SK-N-MC (cell line): Measurements from ENCODE around the gene DOCK9.
A peak's percentile ranks its signal among the peaks of the same experiment; 100 is the strongest.

ENCODE experiments used
- DNase-seq: peaks from one replicate; pipeline ENCODE4 v3.0.0-alpha.2; 2011; ENCODE audit warnings: low read depth, low spot score
- H3K27ac ChIP-seq: fragments of 200-600 bp; sonication (generic); 2 replicates; pipeline ENCODE4 v1.5.1; 2016; ENCODE audit warnings: mixed run types
- H3K36me3 ChIP-seq: fragments of 200-600 bp; sonication (generic); 2 replicates; pipeline ENCODE4 v1.6.1; 2017; ENCODE audit warnings: antibody characterized with exemption, low read length, mixed read lengths; ENCODE audit not compliant: insufficient read depth
- H3K4me3 ChIP-seq: fragments of 200-600 bp; sonication (generic); 2 replicates; pipeline ENCODE4 v1.5.1; 2016
- H3K9ac ChIP-seq: fragments of 200-600 bp; sonication (generic); 2 replicates; pipeline ENCODE4 v1.8.0; 2017; ENCODE audit warnings: mixed run types, mixed read lengths; ENCODE audit not compliant: insufficient read length
- H3K9me3 ChIP-seq: fragments of 200-600 bp; sonication (generic); 2 replicates; pipeline ENCODE4 v1.6.1; 2017; ENCODE audit warnings: low read depth, mild to moderate bottlenecking, antibody characterized with exemption, low read length, moderate library complexity, mixed read lengths
- EZH2 ChIP-seq: fragments of 200-600 bp; sonication (generic); IDR thresholded peaks from one replicate; pipeline ENCODE4 v1.6.1; 2017; ENCODE audit warnings: antibody characterized with exemption
- FOXP2 ChIP-seq: optimal IDR thresholded peaks from 2 replicates; pipeline ENCODE3; 2011; ENCODE audit warnings: mild to moderate bottlenecking, moderate library complexity; ENCODE audit not compliant: insufficient read depth; ENCODE audit errors: extremely low read length, control extremely low read depth
- POLR2AphosphoS5 ChIP-seq: IDR thresholded peaks from 2 replicates; pipeline ENCODE4 v1.6.1; 2012; ENCODE audit warnings: mild to moderate bottlenecking, low read depth, low read length, borderline replicate concordance

Gene DOCK9

GRCh38 chr13:98839856-98840769 is 137.8 kb downstream of the DOCK9 start:
- peak overlapping the region; percentile 18 for H3K9ac ChIP-seq
- no peaks in the 10 kb centered on the region for H3K36me3 ChIP-seq
- no peak for DNase-seq
- no peaks in the 10 kb centered on the region for H3K9me3 ChIP-seq
- TF ChIP-seq FOXP2 (no peak), POLR2AphosphoS5 (no peak), EZH2 (no peak)
- peak overlapping the region; percentile 22; the same call in 1 of the 2 replicates for H3K4me3 ChIP-seq
- peak overlapping the region; percentile 72; the same call in 1 of the 2 replicates for H3K27ac ChIP-seq

DNA sequence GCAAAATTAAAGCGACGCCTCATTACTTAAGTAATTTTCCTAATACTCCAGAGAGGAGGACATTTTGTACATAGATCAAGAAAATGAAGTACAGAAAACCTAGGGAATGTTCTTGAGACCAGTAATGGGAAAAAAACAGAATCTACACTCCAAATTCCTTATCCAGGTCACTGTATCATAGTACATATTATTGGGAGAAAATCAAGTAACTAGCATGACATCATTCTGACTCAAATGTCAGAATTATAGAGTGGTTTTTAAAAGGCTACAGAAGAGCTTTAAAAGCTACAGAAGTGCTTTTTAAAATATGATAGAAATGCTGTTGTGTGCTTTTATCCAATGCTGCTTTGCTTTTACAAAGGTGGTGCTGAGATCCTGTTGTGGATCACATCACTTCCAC is 139.1 kb downstream of the DOCK9 start:
- Histone ChIP-seq H3K4me3 (no peak overlapping the region), H3K9me3 (no peaks in the 10 kb centered on the region), H3K9ac (no peak overlapping the region), H3K27ac (no peak overlapping the region), H3K36me3 (no peaks in the 10 kb centered on the region)
- no peak for TF ChIP-seq EZH2
- no peak for TF ChIP-seq FOXP2
- no peak for TF ChIP-seq POLR2AphosphoS5
- no peak for DNase-seq

GRCh38 chr13:98837896-98838295 is 140.0 kb downstream of the DOCK9 start:
- TF ChIP-seq FOXP2 (no peak), EZH2 (no peak), POLR2AphosphoS5 (no peak)
- no peaks in the 10 kb centered on the region for H3K9me3 ChIP-seq
- no peak overlapping the region for H3K4me3 ChIP-seq
- H3K27ac ChIP-seq = no peak overlapping the region
- H3K9ac ChIP-seq = no peak overlapping the region
- DNase-seq = no peak
- H3K36me3 ChIP-seq = no peaks in the 10 kb centered on the region

GRCh38 chr13:98835156-98835555 is 142.7 kb downstream of the DOCK9 start:
- H3K36me3 ChIP-seq = no peaks in the 10 kb centered on the region
- no peak overlapping the region for H3K9ac ChIP-seq
- no peak for DNase-seq
- TF ChIP-seq POLR2AphosphoS5 (no peak), FOXP2 (no peak), EZH2 (no peak)
- H3K9me3 ChIP-seq = no peaks in the 10 kb centered on the region
- H3K4me3 ChIP-seq = no peak overlapping the region
- H3K27ac ChIP-seq = no peak overlapping the region

DNA sequence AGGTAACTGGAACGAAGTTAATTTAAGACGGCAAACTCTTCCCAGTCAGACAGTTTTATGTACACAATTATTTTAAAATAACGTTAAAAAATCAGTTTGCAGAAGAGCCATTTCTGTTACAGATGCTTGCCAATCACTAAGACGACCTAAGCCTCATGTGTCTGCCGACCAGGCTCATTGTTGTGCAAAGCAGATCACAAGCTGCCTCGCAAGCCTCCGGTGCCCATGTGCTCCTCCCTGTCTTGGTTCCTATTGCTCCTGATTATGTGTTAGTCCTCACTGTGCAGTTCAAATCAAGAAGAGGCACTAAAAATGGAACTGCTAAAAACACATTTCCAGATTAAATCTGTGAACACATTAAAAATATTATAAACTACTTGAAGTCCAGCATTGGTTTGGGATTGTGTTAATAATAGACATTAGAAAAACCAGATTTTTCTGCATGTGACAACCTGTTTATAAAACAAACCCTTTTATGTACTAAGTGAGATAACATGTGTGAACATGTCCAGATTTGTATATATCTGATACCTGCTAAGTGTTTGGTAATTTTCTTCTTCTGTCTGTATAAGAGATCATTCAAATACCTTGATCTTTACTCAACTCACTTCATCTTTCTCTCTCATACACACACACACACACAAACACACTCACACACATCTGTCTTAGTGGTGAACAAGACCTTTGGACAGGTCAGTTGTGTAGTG is 143.5 kb downstream of the DOCK9 start:
- DNase-seq = no peak
- no peak overlapping the region for H3K27ac ChIP-seq

DNA sequence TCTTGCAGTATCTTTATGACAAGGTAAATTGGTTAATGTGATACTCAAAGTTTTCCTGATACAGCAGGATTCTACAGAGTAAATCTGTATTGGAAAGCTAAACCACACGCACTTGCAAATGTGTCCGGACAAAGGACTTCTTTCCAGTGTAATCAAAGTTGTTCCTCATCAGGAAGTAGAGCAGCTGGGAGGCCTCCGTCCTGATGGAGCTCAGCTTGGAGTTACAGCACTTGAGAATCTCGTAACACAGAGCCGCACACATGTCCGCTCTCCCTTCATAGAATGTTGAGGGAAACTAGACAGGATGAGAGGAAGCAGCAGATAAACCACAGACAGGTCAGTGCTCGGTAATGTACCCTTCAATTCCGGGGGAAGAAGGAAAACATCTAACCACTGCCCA is 146.6 kb downstream of the DOCK9 start:
- no peak for DNase-seq
- TF ChIP-seq POLR2AphosphoS5 (no peak), EZH2 (no peak), FOXP2 (no peak)
- Histone ChIP-seq H3K36me3 (no peaks in the 10 kb centered on the region), H3K9ac (no peak overlapping the region), H3K4me3 (no peak overlapping the region), H3K27ac (0 out of 2 replicates have a peak overlapping the region, but pooled peaks have one; percentile 8), H3K9me3 (peaks cover 4% of the 10 kb centered on the region; the same call in 1 of the 2 replicates)

More for the DNA sequence above, 143.5 kb downstream of the DOCK9 start:
- Histone ChIP-seq H3K9ac (no peak overlapping the region), H3K36me3 (no peaks in the 10 kb centered on the region), H3K9me3 (no peaks in the 10 kb centered on the region), H3K4me3 (no peak overlapping the region)
- TF ChIP-seq FOXP2 (no peak), EZH2 (no peak), POLR2AphosphoS5 (no peak)

DNA sequence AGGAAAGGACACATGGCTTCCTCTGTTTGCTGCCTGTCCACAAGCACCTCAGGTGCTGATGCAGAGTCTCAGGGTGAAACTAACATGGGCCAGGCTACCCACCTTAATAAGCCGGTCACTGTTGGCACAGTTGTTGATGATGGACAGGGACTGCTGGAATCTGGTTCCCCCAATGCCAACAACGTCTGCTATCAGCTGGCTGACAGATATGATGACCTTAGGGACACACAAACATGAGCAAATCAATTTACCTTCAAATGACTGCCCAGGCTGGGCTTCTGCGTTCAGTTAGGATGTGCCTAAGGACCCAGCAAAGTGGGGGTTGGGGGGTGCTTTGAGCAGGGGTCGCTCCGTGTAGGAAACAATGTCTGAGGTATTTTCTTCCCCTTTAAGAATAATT is 148.3 kb downstream of the DOCK9 start:
- H3K27ac ChIP-seq = no peak overlapping the region
- no peak overlapping the region for H3K4me3 ChIP-seq
- H3K9ac ChIP-seq = no peak overlapping the region
- no peaks in the 10 kb centered on the region for H3K36me3 ChIP-seq
- H3K9me3 ChIP-seq = peaks cover 4% of the 10 kb centered on the region; the same call in 1 of the 2 replicates
- DNase-seq = no peak
- no peak for TF ChIP-seq POLR2AphosphoS5
- no peak for TF ChIP-seq EZH2
- TF ChIP-seq FOXP2 = no peak

- Histone ChIP-seq H3K9me3 (peaks cover 4% of the 10 kb centered on the region; the same call in 1 of the 2 replicates), H3K9ac (no peak overlapping the region), H3K27ac (no peak overlapping the region), H3K36me3 (no peaks in the 10 kb centered on the region), H3K4me3 (no peak overlapping the region)
- no peak for DNase-seq
- TF ChIP-seq EZH2 (no peak), POLR2AphosphoS5 (no peak), FOXP2 (no peak)
Measured at GRCh38 chr13:98828614-98829013, 149.2 kb downstream of the DOCK9 start.
